H54 (cell line): Measurements from ENCODE around the gene ATP11A.

ENCODE experiments used
- DNase-seq: peaks from one replicate; pipeline ENCODE4 v3.0.0; 2011; ENCODE audit warnings: low spot score, mixed read lengths; ENCODE audit not compliant: insufficient read length
- FAIRE-seq: peaks from 3 replicates; lab custom pipeline; 2011; peaks lifted over from hg19 to GRCh38; lab: Jason Lieb, UNC
- POLR2A ChIP-seq: IDR thresholded peaks from 2 replicates; pipeline ENCODE4 v1.6.1; 2011; ENCODE audit warnings: low read depth, mild to moderate bottlenecking, low read length

Gene ATP11A

DNA sequence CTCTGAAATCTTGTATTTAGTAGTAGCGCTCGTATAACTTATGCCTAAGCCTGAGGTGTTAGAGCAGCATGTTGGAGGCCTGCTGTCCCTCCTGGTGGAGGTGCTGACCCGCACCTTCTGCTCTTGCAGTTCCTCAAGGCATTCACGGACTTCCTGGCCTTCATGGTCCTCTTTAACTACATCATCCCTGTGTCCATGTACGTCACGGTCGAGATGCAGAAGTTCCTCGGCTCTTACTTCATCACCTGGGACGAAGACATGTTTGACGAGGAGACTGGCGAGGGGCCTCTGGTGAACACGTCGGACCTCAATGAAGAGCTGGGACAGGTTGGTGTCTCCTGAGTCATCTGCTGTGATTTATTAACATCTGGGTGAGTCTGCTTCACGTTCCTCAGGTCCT, 136.7 kb downstream of the ATP11A start:
- no peak for TF ChIP-seq POLR2A
- FAIRE-seq: no peak
- DNase-seq: no peak

DNA sequence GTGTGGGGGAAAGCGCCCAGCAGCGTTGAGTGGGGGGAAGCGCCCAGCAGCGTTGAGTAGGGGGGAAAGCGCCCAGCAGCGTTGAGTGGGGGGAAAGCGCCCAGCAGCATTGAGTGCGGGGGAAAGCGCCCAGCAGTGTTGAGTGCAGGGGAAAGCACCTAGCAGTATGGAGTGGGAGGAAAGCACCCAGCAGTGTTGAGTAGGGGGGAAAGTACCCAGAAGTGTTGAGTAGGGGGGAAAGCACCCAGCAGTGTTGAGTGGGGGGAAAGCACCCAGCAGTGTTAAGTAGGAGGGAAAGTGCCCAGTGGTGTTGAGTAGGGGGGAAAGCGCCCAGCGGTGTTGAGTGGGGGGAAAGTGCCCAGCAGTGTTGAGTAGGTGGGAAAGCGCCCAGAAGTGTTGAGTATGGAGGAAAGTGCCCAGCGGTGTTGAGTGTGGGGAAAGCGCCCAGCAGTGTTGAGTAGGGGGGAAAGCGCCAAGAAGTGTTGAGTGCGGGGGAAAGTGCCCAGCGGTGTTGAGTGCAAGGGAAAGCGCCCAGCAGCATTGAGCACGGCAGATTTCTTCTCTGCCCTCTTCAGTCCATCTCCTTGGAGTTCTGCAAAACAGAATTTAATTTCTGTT, 138.4 kb downstream of the ATP11A start:
- no peak for DNase-seq

DNA sequence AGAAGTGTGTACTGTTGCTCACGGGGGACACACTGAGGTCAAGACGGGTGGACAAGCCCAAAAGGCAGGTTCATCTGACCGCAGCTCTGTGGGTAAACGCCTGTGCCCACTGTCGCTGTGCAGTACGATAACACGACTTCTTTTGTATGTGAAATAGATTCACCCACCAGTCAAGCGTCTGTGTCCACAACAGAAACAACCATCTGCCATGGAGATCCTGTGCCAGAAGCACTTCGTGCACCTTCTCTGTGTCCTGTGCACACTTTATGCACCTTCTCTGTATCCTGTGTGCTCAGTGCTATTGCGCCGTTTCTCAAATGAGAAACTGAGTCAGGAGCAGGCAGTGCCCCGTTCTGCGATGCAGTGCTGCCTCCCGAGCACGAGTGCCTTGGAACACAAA, 138.9 kb downstream of the ATP11A start:
- TF ChIP-seq POLR2A: no peak
- FAIRE-seq: no peak

More for the DNA sequence above, 138.4 kb downstream of the ATP11A start:
- FAIRE-seq: no peak
- no peak for TF ChIP-seq POLR2A

GRCh38 chr13:112831196-112831595, 141.4 kb downstream of the ATP11A start:
- TF ChIP-seq POLR2A: no peak
- FAIRE-seq (no peak), DNase-seq (no peak)

More for the DNA sequence above, 138.9 kb downstream of the ATP11A start:
- no peak for DNase-seq

DNA sequence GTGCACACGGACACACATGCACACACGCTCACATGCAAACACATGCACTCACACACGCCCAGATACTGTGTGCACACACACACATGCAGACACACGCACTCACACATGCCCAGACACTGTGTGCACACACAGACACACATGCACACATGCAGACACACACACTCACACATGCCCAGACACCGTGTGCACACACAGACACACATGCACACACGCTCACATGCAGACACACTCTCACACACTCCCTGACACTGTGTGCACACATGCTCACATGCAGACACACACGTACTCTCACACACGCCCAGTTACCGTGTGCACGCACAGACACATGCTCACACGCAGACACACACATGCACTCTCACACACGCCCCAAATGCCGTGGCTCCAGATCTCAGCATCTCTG, 142.0 kb downstream of the ATP11A start:
- TF ChIP-seq POLR2A: no peak
- peak; percentile 36 for FAIRE-seq
- DNase-seq: no peak

DNA sequence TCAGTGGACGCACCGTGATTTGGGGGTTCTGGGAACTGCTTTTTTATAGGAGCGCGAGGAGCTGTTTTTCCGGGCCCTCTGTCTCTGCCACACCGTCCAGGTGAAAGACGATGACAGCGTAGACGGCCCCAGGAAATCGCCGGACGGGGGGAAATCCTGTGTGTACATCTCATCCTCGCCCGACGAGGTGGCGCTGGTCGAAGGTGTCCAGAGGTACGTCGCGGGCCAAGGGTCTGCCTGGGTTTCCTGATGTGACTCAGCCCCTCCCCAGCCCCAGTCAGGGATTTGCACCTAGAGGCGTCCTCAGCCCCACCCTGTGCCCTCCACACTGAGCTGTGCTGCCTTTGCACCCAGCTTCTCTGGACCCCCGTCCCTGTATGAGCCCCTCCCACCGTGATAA, 143.0 kb downstream of the ATP11A start:
- FAIRE-seq (no peak), DNase-seq (no peak)
- no peak for TF ChIP-seq POLR2A

DNA sequence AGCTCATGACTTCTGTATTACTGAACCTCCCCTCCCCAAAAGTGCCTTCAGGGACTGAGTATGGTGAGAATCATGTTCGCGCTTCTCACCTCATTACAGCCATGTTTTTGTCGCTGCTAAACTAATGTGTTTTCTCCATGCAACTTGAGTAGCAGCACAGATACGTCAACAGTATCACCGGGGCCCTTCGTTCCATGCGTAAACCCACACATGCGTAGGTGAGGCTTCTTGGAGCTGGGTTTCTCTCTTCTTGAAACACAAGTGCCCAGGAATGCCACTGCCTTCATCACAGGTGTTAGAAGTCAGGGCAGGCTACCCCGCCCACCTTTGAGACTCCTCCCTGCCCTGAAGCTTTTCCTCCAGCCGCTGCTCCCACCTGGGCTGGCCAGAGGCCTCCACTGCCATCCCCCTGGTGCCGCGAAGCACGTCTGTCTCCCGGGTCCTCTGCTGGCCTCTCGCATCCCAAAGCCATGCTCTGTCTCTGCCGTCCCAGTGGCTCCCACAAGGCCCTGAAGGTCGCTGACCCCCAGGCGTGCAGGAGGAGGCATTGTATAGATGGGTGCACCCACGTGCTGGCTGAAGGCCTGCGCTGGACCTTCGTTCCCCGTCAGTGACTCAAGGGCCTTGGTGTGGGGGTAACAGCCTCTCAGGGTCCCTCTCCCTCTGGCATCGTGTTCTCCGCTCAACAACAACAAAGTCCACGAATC, 143.9 kb downstream of the ATP11A start:
- no peak for FAIRE-seq
- no peak for DNase-seq
- no peak for TF ChIP-seq POLR2A

DNA sequence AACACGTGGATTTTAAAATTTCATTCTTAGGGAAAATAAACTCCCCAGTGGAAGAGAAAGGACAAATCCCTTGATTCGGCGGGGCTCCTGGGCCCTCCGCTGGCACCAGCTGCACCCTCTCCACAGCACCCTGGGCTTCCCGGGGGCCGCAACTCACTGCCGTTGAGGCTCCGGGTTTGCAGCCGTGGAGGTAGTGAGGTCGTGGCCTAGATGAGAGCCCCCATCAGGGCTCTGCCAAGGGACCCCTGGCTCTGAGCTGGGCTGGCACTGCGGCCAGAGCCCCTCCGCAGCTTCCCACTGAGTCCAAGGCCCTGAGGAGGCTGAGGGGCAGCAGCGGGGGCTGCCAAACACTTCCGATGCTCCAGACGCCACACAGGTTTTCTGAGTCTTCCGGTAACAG, 145.5 kb downstream of the ATP11A start:
- no peak for TF ChIP-seq POLR2A
- FAIRE-seq (no peak), DNase-seq (no peak)

DNA sequence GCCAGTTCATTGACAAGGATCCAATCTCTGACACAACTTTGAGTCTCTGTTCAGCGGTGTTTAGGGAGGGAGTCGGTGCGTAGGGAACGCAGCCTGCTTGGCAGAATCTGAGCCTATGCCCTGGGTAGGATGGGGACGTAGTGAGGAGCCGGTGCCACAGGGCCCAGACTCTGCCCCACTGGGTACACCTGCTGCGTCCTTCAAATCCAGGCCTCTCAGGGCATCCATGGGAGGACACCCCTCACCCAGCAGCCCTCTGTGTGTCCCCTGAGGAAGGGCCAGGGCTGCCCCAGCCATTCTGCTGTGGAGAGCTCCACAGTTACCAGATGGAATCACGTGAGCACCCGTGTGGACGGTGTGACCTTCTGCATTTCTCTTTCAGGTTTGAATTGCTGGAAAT, 146.0 kb downstream of the ATP11A start:
- DNase-seq (no peak), FAIRE-seq (no peak)
- TF ChIP-seq POLR2A: no peak

- DNase-seq (no peak), FAIRE-seq (no peak)
- TF ChIP-seq POLR2A: no peak
These were observed 147.1 kb downstream of the ATP11A start for GRCh38 chr13:112836940-112837339.

- DNase-seq (no peak), FAIRE-seq (no peak)
- no peak for TF ChIP-seq POLR2A
These were observed 147.7 kb downstream of the ATP11A start for GRCh38 chr13:112837371-112838037.

DNA sequence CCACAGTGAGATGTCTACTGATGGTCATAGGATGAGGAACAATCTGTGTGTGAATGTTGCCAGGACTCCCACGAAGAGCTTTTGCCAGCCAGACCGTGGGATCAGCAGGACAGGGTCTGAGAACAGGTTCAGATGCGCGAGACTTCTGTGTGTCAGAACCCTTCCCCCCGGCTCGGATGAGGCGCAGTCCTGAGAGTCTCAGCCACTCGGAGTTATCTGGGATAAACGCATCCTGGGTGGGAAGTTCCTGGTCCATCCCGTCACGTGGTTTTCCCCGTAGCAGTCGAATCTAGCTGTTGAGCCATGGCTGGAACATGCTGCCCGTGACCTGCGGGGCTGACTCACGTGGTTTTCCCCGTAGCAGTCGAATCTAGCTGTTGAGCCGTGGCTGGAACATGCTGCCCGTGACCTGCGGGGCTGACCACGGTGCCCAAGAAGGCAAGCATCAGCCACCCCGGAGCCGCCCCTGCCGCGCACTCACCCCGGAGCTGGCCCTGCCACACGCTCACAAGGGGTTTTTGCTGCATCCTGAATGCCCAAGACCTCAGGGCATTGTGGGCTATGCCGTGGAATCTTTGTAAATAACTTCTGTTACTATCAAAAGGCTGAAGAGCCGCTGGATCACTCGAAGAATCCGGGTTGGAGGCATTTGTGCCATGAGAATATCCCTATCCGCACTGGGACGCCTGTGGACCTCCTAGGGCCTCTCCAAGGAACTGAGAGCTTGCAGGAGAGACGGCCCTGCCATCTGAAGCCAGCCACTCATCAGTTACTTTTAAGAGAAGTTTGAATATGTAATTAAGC, 148.4 kb downstream of the ATP11A start:
- no peak for FAIRE-seq
- no peak for DNase-seq
- TF ChIP-seq POLR2A: no peak

- no peak for FAIRE-seq
- TF ChIP-seq POLR2A: no peak
- DNase-seq: no peak
These were observed 148.9 kb downstream of the ATP11A start for GRCh38 chr13:112838842-112839117.
